HG02870 (cell line): Measurements from ENCODE around the gene INPP4A.

Source experiments
- ATAC-seq: cut with Tn5 transposase; IDR thresholded peaks from one replicate; pipeline ENCODE4 v1.9.1; 2021; ENCODE audit warnings: mild to moderate bottlenecking, moderate library complexity; ENCODE audit not compliant: unreplicated experiment

The INPP4A gene

DNA sequence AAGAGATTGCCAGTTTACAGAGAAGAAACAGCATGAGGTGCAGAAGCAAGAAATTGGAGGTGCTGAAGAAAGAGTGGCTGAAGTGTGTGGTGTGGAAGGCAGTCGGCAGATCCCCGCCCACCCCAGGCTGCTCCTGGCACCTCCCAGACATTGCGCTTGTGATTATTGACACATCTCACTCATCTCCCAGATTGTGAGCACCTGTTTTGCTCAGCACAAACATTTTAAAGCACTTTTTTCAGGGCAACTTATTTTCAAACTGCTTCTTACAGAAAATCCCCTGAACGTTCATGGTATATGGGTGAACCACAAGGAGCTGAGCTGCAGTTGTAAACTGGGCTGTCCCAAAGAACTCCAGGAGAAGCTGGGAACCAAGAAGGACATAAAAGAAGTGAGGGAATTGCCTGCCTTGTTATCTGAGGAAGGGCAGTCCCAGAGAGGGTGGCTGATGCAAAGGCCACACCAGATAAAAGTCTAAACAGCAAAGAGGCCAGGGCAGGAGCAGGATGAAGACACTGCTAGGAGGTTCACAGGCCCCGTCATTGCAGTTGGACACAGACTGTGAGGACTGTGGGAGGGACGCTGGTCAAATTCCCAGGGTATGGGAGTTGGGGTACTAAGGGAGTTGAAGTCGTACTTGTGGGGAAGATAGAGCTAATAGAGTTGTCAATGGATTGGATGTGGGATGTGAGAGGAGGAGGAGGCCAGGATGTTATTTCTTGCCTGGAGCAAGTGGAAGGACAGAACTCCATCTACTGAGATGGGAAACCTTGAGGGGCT lies 65.1 kb downstream of the INPP4A start:
- no peak for ATAC-seq

DNA sequence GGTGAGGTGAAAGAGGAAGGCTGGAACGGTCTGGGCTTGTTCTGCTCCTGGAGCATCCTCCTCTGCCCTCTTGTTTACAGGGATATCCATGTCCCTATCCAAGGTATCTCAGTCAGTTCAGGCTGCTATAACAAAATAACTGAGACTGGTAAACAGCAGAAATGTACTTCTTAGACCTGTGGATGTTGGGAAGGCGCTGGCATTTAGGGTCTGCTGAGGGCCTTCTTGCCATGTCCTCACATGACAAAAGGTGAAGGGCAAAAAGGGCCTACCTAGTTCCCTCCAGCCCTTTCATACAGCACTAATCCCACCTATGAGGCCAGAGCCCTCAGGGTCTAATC lies 65.6 kb downstream of the INPP4A start:
- no peak for ATAC-seq

GRCh38 chr2:98511981-98512380 lies 67.3 kb downstream of the INPP4A start:
- no peak for ATAC-seq

- ATAC-seq = no peak
These were observed 68.0 kb downstream of the INPP4A start for GRCh38 chr2:98512699-98513098.

GRCh38 chr2:98514096-98514639 lies 69.5 kb downstream of the INPP4A start:
- ATAC-seq = no peak

- no peak for ATAC-seq
These were observed 70.2 kb downstream of the INPP4A start for GRCh38 chr2:98514879-98515249.

GRCh38 chr2:98515250-98515991 lies 70.8 kb downstream of the INPP4A start:
- ATAC-seq = no peak

- ATAC-seq = no peak
These were observed 71.9 kb downstream of the INPP4A start for GRCh38 chr2:98516571-98516970.

DNA sequence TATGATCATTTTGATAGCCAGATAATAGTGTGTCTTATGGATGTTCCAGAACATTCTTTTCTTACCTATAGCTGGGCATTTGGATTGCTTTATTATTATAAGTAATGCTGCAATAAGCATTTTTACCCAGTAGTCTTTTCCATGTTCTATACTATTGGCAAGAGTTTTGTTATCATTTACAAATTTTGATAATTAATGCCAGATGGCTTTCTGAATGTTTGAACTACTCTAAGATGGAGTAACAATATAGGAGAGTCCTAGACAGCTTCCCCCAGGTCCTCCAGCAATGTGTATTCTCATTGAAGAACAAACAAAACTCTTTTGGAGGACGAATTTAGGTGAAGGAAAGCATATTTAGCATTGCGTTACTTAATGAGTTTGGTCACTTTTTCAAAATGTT lies 73.0 kb downstream of the INPP4A start:
- no peak for ATAC-seq

DNA sequence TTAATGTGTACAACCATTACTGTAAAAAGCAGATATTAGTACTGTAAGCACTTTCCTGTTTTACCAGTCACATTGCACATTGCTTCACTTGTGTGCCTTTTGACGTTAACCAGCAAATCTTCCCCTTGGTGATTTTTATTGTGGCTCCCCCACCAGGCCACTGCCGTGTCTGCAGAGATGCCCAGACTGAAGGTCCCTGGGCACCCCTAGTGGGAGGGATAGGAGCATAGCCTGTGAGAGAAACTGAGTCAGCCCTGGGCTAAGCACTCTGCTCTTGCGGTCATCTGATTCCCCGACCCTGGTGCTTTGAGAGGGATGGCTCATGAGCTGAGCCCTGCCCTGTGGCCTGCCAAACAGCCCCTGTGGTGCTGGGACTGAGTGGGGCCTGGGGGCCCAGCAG lies 73.4 kb downstream of the INPP4A start:
- no peak for ATAC-seq

DNA sequence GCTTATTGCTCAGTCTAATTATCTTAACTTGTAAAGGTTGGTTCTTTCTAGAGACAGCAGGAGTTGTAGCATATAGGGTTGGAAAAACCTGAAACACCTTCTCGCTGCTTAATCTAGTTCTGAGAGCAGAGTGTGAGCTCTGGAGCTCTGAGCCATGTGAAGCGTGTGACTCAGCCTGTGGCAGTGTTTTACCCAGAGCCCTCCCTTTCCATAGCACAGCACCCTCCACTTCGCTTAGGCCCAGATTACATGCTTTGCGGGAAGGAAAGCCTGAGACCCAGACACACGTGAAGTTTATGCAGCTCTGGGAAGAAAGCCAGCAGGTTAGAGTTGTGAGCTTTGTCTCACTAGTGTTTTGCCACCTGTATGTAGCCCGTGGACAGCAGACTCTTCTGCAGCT lies 74.5 kb downstream of the INPP4A start:
- no peak for ATAC-seq

DNA sequence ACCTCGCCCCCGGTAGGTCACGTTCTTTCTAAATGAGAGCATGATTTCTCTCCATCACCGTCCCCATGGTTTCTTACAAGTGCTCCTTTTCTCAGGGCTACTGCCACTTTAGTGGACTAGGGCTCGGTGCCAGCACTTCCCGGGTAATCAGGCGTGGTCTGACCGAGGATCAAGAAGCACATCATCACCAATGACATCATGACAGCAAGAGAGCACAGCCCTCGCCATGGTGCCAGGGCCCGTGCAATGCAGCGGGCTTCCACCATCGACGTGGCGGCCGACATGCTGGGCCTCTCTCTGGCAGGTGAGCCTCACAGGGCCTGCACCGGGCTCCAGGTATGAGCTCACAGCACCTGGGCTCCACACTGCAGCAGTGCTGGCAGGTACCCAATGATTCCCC lies 75.2 kb downstream of the INPP4A start:
- ATAC-seq = no peak

DNA sequence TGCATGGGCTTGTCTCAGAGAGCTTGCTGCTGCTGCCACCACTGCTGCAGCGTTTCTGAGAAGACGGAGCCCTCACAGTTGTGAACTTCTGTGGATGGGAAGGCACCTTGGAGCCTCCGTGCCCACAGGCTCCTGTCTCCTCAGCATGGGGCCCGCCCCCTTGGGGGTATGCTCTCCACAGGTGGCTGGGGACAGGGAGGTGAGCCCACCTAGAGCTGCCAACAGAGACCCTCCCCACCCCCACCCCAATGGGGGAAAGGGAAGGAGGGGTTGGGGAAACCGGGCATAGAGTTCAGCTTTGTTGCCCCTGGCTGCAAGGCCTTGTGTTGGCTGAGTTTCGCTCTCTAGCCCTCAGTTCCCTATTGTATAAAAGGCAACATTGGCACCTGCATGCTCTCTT lies 76.1 kb downstream of the INPP4A start:
- ATAC-seq = no peak

DNA sequence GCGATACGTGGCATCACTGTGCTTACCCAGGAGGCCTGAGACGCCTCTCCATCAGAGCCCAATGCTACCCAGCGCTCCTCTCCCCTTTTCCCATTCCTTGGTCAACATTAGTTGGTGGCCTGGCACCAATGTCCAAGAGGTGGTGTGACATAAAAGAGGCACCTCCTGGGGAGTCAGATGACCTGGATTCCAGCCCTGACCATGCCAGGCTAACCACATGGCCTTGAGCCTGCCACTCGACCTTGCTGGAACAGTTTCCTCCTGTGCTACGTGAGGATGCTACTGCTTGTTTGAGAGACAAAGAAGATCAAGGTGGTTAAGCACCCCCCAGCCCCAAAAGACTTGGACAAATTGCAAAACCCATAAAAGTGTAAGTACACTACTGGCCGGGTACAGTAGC lies 76.6 kb downstream of the INPP4A start:
- ATAC-seq = no peak

GRCh38 chr2:98522854-98523253 lies 78.2 kb downstream of the INPP4A start:
- ATAC-seq = no peak

GRCh38 chr2:98524168-98524567 lies 79.5 kb downstream of the INPP4A start:
- ATAC-seq = no peak

DNA sequence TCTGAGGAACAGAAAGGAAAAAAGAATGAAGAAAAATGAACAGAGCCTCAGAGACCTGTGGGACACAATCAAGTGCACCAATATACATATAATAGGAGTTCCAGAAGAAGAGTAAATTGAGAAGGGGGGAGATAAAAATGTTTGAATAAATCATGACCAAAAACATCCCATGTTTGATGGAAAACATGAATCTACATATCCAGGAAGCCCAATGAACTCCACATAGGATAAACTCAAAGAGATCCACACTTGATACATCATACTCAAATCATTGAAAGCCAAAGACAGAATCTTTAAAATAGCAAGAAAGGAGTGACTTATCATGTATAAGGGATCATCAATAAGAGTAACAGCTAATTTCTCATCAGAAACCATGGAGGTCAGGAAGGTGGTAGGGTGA lies 83.7 kb downstream of the INPP4A start:
- no peak for ATAC-seq

DNA sequence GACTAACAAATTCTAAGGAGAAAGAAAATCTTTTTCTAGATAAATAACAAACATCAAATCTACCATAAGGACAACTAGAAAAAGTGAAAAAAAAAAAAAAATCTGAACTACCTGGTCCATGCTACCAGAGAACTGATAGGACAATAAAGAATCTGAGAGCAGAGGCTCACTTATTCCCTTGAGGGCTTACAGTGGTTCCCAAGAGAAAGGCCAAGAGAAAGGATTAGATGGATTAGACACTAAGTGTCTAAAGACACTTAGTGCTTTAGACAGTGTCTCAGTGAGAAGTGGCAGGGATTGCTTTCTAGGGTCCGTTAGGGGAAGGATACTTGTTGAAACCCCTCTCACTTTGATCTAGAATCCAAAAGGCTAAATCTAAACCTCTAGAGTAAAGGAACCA lies 85.5 kb downstream of the INPP4A start:
- no peak for ATAC-seq

DNA sequence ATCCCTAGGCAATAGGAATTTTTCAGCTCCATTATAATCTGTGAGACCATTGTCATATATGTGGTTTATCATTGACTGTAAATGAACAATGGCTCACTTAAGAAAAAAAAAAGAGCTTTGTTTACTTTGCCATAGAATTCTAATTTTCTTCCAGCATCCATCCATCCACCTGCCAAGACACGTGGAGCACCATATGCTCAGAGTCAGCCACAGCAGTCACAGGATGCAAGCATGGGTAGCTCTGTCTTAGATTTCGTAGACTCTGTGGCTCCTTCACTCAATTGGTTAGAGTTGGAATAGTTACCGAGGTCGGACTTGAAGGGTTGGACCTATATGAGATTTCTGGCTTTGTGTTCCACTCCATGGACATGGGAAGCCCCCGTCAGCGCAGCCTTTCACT lies 88.1 kb downstream of the INPP4A start:
- no peak for ATAC-seq

DNA sequence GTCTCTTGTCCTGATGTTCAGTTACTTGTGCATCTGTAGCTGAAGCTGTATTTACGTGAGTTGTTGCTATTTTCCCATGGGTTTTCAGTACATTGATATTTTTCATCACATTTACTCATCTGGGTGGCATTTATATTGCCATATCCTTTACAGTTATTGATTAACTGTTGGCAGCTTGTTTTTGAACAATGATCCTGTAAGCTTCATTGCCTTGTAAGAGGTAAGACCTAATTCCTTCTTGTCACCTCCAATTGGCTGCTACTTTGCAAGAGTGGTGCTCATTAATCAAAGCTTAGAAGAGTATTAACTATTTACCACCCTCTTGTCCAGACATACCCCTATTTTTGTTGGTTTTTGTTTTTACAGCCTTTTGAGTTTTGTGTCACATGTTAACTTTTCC lies 88.9 kb downstream of the INPP4A start:
- no peak for ATAC-seq

- ATAC-seq = no peak
These were observed 90.1 kb downstream of the INPP4A start for GRCh38 chr2:98534761-98535160.

GRCh38 chr2:98535971-98536677 lies 91.5 kb downstream of the INPP4A start:
- ATAC-seq = no peak
